Measurements from ENCODE around the gene WDR36. TPM values are rescaled to one million over a fixed set of nuclear protein-coding genes. Genes with fewer than 3 reads are reported as not detected.

WDR36 gene
- polyA plus RNA-seq, 1 experiment, result 8.5 TPM

GRCh38 chr5:111076091-111076490 lies 16.1 kb upstream of the WDR36 start:
- H3K27me3 ChIP-seq (ENCODE audit: control insufficient read depth, insufficient read depth, low read length), result peaks cover 13% of the 10 kb centered on the region
- CTCF ChIA-PET, result no interaction called here
- POLR2A ChIA-PET, result no interaction called here
- no peaks in the 10 kb centered on the region for H3K36me3 ChIP-seq (ENCODE audit: control insufficient read depth, insufficient read depth, low read length)
- H3K4me3 ChIP-seq (ENCODE audit: low read depth, low read length), result no peak overlapping the region
- no peak for DNase-seq (ENCODE audit: low read depth)
- no peak for TF ChIP-seq CTCF (IDR thresholded peaks at IDR 0.05; ENCODE audit: insufficient read depth, low read depth, low read length)

GRCh38 chr5:111077678-111078077 lies 14.5 kb upstream of the WDR36 start:
- no peak for TF ChIP-seq CTCF (IDR thresholded peaks at IDR 0.05; ENCODE audit: insufficient read depth, low read depth, low read length)
- ChIA-PET POLR2A (no interaction called here), CTCF (no interaction called here)
- no peak for DNase-seq (ENCODE audit: low read depth)
- Histone ChIP-seq H3K27me3 (ENCODE audit: control insufficient read depth, insufficient read depth, low read length) (peaks cover 7% of the 10 kb centered on the region), H3K36me3 (ENCODE audit: control insufficient read depth, insufficient read depth, low read length) (no peaks in the 10 kb centered on the region), H3K4me3 (ENCODE audit: low read depth, low read length) (no peak overlapping the region)

- TF ChIP-seq CTCF (IDR thresholded peaks at IDR 0.05; ENCODE audit: insufficient read depth, low read depth, low read length), result no peak
- no peak overlapping the region for H3K4me3 ChIP-seq (ENCODE audit: low read depth, low read length)
- ChIA-PET POLR2A (no interaction called here), CTCF (interaction anchor here (1.5 kb wide), 1 partner anchor 12 kb away, joined by 3 read pairs; the partner anchor contains the start of gene WDR36)
- no peak for DNase-seq (ENCODE audit: low read depth)
- peaks cover 4% of the 10 kb centered on the region for H3K27me3 ChIP-seq (ENCODE audit: control insufficient read depth, insufficient read depth, low read length)
- no peaks in the 10 kb centered on the region for H3K36me3 ChIP-seq (ENCODE audit: control insufficient read depth, insufficient read depth, low read length)
Measured at GRCh38 chr5:111079846-111080245, 12.3 kb upstream of the WDR36 start.

- no peak for TF ChIP-seq CTCF (IDR thresholded peaks at IDR 0.05; ENCODE audit: insufficient read depth, low read depth, low read length)
- DNase-seq (ENCODE audit: low read depth), result no peak
- peaks cover 2% of the 10 kb centered on the region for H3K27me3 ChIP-seq (ENCODE audit: control insufficient read depth, insufficient read depth, low read length)
- CTCF ChIA-PET, result no interaction called here
- no peaks in the 10 kb centered on the region for H3K36me3 ChIP-seq (ENCODE audit: control insufficient read depth, insufficient read depth, low read length)
- POLR2A ChIA-PET, result no interaction called here
- H3K4me3 ChIP-seq (ENCODE audit: low read depth, low read length), result no peak overlapping the region
Measured at GRCh38 chr5:111083323-111083722, 8.8 kb upstream of the WDR36 start.

- H3K36me3 ChIP-seq (ENCODE audit: control insufficient read depth, insufficient read depth, low read length), result peaks cover 4% of the 10 kb centered on the region
- POLR2A ChIA-PET, result no interaction called here
- TF ChIP-seq CTCF (IDR thresholded peaks at IDR 0.05; ENCODE audit: insufficient read depth, low read depth, low read length), result no peak
- no peak for DNase-seq (ENCODE audit: low read depth)
- CTCF ChIA-PET, result no interaction called here
- no peaks in the 10 kb centered on the region for H3K27me3 ChIP-seq (ENCODE audit: control insufficient read depth, insufficient read depth, low read length)
- H3K4me3 ChIP-seq (ENCODE audit: low read depth, low read length), result no peak overlapping the region
Measured at GRCh38 chr5:111095982-111096381, 3.8 kb downstream of the WDR36 start.
